DMS 273 (cell line): ENCODE measurements around the gene VASH1.

Source experiments
- DNase-seq: peaks from one replicate; lab custom pipeline; 2025; ENCODE audit not compliant: unreplicated experiment; lab: John Stamatoyannopoulos, UW

The VASH1 gene

GRCh38 chr14:76782115-76782884, 21.0 kb downstream of the VASH1 start:
- no peak for DNase-seq

GRCh38 chr14:76782885-76783566, 21.8 kb downstream of the VASH1 start:
- DNase-seq: no peak

- no peak for DNase-seq
Measured at GRCh38 chr14:76784266-76784874, 23.1 kb downstream of the VASH1 start.

- DNase-seq: peak; percentile 94
Measured at GRCh38 chr14:76784881-76785280, 23.6 kb downstream of the VASH1 start.

- DNase-seq: peak; percentile 42
Measured at GRCh38 chr14:76786601-76787000, 25.3 kb downstream of the VASH1 start.

GRCh38 chr14:76792422-76792821, 31.2 kb downstream of the VASH1 start:
- DNase-seq: no peak

- DNase-seq: no peak
Measured at GRCh38 chr14:76793324-76793723, 32.1 kb downstream of the VASH1 start.

- DNase-seq: no peak
Measured at GRCh38 chr14:76793956-76794355, 32.7 kb downstream of the VASH1 start.

GRCh38 chr14:76806446-76806845, 45.2 kb downstream of the VASH1 start:
- DNase-seq: no peak

- no peak for DNase-seq
Measured at GRCh38 chr14:76808011-76808410, 46.7 kb downstream of the VASH1 start.

GRCh38 chr14:76808990-76809389, 47.7 kb downstream of the VASH1 start:
- DNase-seq: no peak

GRCh38 chr14:76810525-76810924, 49.3 kb downstream of the VASH1 start:
- DNase-seq: no peak

- peak; percentile 60 for DNase-seq
Measured at GRCh38 chr14:76810953-76811400, 49.7 kb downstream of the VASH1 start.

GRCh38 chr14:76811561-76811960, 50.3 kb downstream of the VASH1 start:
- peak; percentile 42 for DNase-seq

- peak; percentile 59 for DNase-seq
Measured at GRCh38 chr14:76812093-76812421, 50.8 kb downstream of the VASH1 start.

- DNase-seq: peak; percentile 99
Measured at GRCh38 chr14:76812422-76813383, 51.4 kb downstream of the VASH1 start, which contains the start of gene ANGEL1. TSS of gene ANGEL1 (minus strand) at chr14:76812882. CDS start at chr14:76812827, 55 bp downstream.

GRCh38 chr14:76814726-76815645, 53.7 kb downstream of the VASH1 start:
- no peak for DNase-seq

- DNase-seq: no peak
Measured at GRCh38 chr14:76820700-76821099, 59.4 kb downstream of the VASH1 start.

- DNase-seq: no peak
Measured at GRCh38 chr14:76826122-76826521, 64.9 kb downstream of the VASH1 start, which contains the start of gene LRRC74A. TSS of gene LRRC74A (plus strand) at chr14:76826408. CDS start at chr14:76826698, 290 bp downstream.
